GM18951 (cell line): ENCODE data around the gene FOXO1.

ENCODE experiments used
- POLR2A ChIP-seq: IDR thresholded peaks from 4 replicates; pipeline ENCODE4 v1.6.1; 2011; ENCODE audit warnings: mild to moderate bottlenecking; ENCODE audit not compliant: insufficient read length, insufficient read depth; ENCODE audit errors: extremely low read depth
- in situ Hi-C: fragments of 300-500 bp; cut with MboI; formaldehyde crosslinking; loops from one replicate; pipeline ENCODE4 v1.12.0; 2022; ENCODE audit warnings: low sequenced_read_pairs, mixed read lengths, inconsistent platforms; ENCODE audit not compliant: unreplicated experiment

The FOXO1 gene

GRCh38 chr13:40518481-40518882 lies 148.0 kb downstream of the FOXO1 start:
- no peak for TF ChIP-seq POLR2A
- in situ Hi-C loops, result no loop called here

GRCh38 chr13:40517486-40518480 lies 148.7 kb downstream of the FOXO1 start:
- TF ChIP-seq POLR2A, result peak; percentile 16
- in situ Hi-C loops, result no loop called here

GRCh38 chr13:40515702-40516101 lies 150.7 kb downstream of the FOXO1 start:
- in situ Hi-C loops, result no loop called here
- no peak for TF ChIP-seq POLR2A

GRCh38 chr13:40514802-40515201 lies 151.6 kb downstream of the FOXO1 start:
- TF ChIP-seq POLR2A, result no peak
- in situ Hi-C loops, result no loop called here

GRCh38 chr13:40509876-40510275 lies 156.6 kb downstream of the FOXO1 start:
- no peak for TF ChIP-seq POLR2A
- in situ Hi-C loops, result no loop called here

- in situ Hi-C loops, result no loop called here
- no peak for TF ChIP-seq POLR2A
Measured at GRCh38 chr13:40508767-40509342, 157.6 kb downstream of the FOXO1 start.

- TF ChIP-seq POLR2A, result no peak
- in situ Hi-C loops, result no loop called here
Measured at GRCh38 chr13:40508127-40508526, 158.3 kb downstream of the FOXO1 start.

- in situ Hi-C loops, result no loop called here
- no peak for TF ChIP-seq POLR2A
Measured at GRCh38 chr13:40506592-40507446, 159.6 kb downstream of the FOXO1 start.
